ENCODE results near the gene FRS2.

FRS2 gene

GRCh38 chr12:69515394-69515930 lies 45.3 kb downstream of the FRS2 start:
- Histone ChIP-seq H3K27ac (replicated peaks) (no peak overlapping the region), H3K27me3 (ENCODE audit: insufficient read depth, poor library complexity, severe bottlenecking) (no peaks in the 10 kb centered on the region), H3K4me3 (replicated peaks; ENCODE audit: insufficient read depth, low read length) (no peak overlapping the region)
- no peak for DNase-seq (ENCODE audit: low read depth in 1 of 2, low spot score in 1 of 2)
- TF ChIP-seq, protein P1, sequence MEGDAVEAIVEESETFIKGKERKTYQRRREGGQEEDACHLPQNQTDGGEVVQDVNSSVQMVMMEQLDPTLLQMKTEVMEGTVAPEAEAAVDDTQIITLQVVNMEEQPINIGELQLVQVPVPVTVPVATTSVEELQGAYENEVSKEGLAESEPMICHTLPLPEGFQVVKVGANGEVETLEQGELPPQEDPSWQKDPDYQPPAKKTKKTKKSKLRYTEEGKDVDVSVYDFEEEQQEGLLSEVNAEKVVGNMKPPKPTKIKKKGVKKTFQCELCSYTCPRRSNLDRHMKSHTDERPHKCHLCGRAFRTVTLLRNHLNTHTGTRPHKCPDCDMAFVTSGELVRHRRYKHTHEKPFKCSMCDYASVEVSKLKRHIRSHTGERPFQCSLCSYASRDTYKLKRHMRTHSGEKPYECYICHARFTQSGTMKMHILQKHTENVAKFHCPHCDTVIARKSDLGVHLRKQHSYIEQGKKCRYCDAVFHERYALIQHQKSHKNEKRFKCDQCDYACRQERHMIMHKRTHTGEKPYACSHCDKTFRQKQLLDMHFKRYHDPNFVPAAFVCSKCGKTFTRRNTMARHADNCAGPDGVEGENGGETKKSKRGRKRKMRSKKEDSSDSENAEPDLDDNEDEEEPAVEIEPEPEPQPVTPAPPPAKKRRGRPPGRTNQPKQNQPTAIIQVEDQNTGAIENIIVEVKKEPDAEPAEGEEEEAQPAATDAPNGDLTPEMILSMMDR (IDR thresholded peaks at IDR 0.05; ENCODE audit: insufficient read depth, low read length), result no peak
- TF ChIP-seq SPI1 (IDR thresholded peaks at IDR 0.05; ENCODE audit: borderline replicate concordance, low read depth) (no peak), POLR2AphosphoS5 (IDR thresholded peaks at IDR 0.05; ENCODE audit: low read depth) (no peak), GABPA (IDR thresholded peaks at IDR 0.05; ENCODE audit: low read depth) (no peak), REST (IDR thresholded peaks at IDR 0.05; ENCODE audit: insufficient replicate concordance, low read depth) (no peak)

DNA sequence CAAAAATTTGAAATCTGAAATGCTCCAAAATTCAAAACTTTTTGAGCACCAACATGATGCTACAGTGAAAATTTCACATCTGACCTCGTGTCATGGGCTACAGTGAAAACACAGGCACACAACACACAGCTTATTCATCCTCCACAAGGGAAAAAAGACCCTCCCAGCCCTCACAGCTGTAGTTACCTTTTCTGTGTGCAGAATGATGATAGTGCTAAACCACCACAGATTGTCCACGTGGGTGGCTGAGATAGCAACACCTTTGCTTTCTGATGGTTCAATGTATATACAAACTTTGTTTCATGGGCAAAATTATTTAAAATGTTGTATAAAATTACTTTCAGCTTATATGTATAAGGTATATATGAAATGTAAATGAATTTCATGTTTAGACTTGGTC lies 46.8 kb downstream of the FRS2 start:
- H3K4me3 ChIP-seq (replicated peaks; ENCODE audit: insufficient read depth, low read length), result no peak overlapping the region
- no peak for DNase-seq (ENCODE audit: low read depth in 1 of 2, low spot score in 1 of 2)
- no peaks in the 10 kb centered on the region for H3K27me3 ChIP-seq (ENCODE audit: insufficient read depth, poor library complexity, severe bottlenecking)
- TF ChIP-seq POLR2AphosphoS5 (IDR thresholded peaks at IDR 0.05; ENCODE audit: low read depth) (no peak), REST (IDR thresholded peaks at IDR 0.05; ENCODE audit: insufficient replicate concordance, low read depth) (no peak), SPI1 (IDR thresholded peaks at IDR 0.05; ENCODE audit: borderline replicate concordance, low read depth) (no peak), GABPA (IDR thresholded peaks at IDR 0.05; ENCODE audit: low read depth) (no peak)
- TF ChIP-seq, protein P1 (IDR thresholded peaks at IDR 0.05; ENCODE audit: insufficient read depth, low read length), result no peak
- H3K27ac ChIP-seq (replicated peaks), result no peak overlapping the region

DNA sequence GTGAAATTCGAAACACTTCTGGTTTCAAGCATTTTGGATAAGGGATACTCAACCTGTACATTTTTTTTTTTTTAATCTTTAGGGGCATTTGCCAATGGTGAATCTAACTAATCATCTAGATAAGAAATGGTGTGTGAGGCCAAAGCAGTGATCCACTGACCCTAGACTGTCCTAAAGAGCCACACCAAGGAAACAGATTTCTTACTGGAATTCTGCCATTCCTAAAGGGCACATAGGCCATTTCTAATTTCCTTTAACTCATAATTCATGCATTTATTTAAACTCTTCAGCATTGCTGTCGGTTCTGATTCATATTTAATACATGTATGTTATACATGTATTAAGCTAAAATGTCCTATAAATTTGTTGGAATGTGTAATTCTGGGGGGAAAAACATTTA lies 47.2 kb downstream of the FRS2 start:
- Histone ChIP-seq H3K27me3 (ENCODE audit: insufficient read depth, poor library complexity, severe bottlenecking) (no peaks in the 10 kb centered on the region), H3K4me3 (replicated peaks; ENCODE audit: insufficient read depth, low read length) (no peak overlapping the region), H3K27ac (replicated peaks) (no peak overlapping the region)
- TF ChIP-seq POLR2AphosphoS5 (IDR thresholded peaks at IDR 0.05; ENCODE audit: low read depth) (no peak), SPI1 (IDR thresholded peaks at IDR 0.05; ENCODE audit: borderline replicate concordance, low read depth) (no peak), REST (IDR thresholded peaks at IDR 0.05; ENCODE audit: insufficient replicate concordance, low read depth) (no peak), GABPA (IDR thresholded peaks at IDR 0.05; ENCODE audit: low read depth) (no peak)
- TF ChIP-seq, protein P1 (IDR thresholded peaks at IDR 0.05; ENCODE audit: insufficient read depth, low read length), result no peak
- DNase-seq (ENCODE audit: low read depth in 1 of 2, low spot score in 1 of 2), result no peak
